Tibial nerve (tissue), 4 donors: ENCODE measurements around the gene SNAPC2.

Experiments used
- CTCF ChIP-seq, 5 experiments: fragments of 200-600 bp in 3 of 5; fragments of 450-650 bp in 2 of 5; sonication (generic) in 3 of 5; IDR thresholded peaks; one replicate each; pipeline ENCODE4 v1.5.1; 2016 to 2019; ENCODE audit warnings: antibody characterized with exemption in 5 of 5, mild to moderate bottlenecking in 3 of 5, moderate library complexity in 2 of 5
- EP300 ChIP-seq, 2 donors: sonication (generic); formaldehyde crosslinking; IDR thresholded peaks; one replicate each; pipeline ENCODE4 v1.6.1; 2017; ENCODE audit warnings: antibody characterized with exemption in 2 of 2, mild to moderate bottlenecking in 1 of 2
- POLR2A ChIP-seq, 2 donors: fragments of 450-650 bp; IDR thresholded peaks; one replicate each; pipeline ENCODE4 v1.6.1; 2017; ENCODE audit warnings: antibody characterized with exemption in 2 of 2, mild to moderate bottlenecking in 2 of 2, moderate library complexity in 2 of 2

GRCh38 chr19:7932930-7933300, 12.8 kb downstream of the SNAPC2 start:
- TF ChIP-seq CTCF (IDR thresholded peaks at IDR 0.05): no peak
- no peak for TF ChIP-seq POLR2A (IDR thresholded peaks at IDR 0.05)
- TF ChIP-seq EP300 (IDR thresholded peaks at IDR 0.05): no peak
